Spleen (tissue), 7 donors: ENCODE measurements around the gene PPT2.

Experiments
- POLR2A ChIP-seq, 3 donors: fragments of 450-650 bp; IDR thresholded peaks; one replicate each; pipeline ENCODE4 v1.5.1; 2017; ENCODE audit warnings: antibody characterized with exemption in 3 of 3, mild to moderate bottlenecking in 1 of 3
- POLR2AphosphoS5 ChIP-seq, 3 donors: sonication (generic); formaldehyde crosslinking; IDR thresholded peaks; one replicate each; pipeline ENCODE4 v1.5.1; 2017; ENCODE audit warnings: antibody characterized with exemption in 3 of 3
- TF ChIP-seq, protein P1 (sequence below), 11 experiments: fragments of 200-600 bp in 7 of 11; fragments of 450-650 bp in 4 of 11; sonication (generic) in 4 of 11; IDR thresholded peaks in 8 of 11; conservative IDR thresholded peaks in 3 of 11; 1 replicate in 7 of 11; 2 replicates in 4 of 11; pipeline versions ENCODE4 v1.4.0 to v1.8.0; 2016 to 2021; ENCODE audit warnings: antibody characterized with exemption in 11 of 11, inconsistent platforms in 4 of 11, mild to moderate bottlenecking in 1 of 11
- donor health status: DM: no; HTN: no; CAD: no; lungs with moderate emphysema.
- donor health status: DM: no; HTN: no; CAD: no.
- donor health status: DM: no; HTN: no; CAD: no.

DNA sequence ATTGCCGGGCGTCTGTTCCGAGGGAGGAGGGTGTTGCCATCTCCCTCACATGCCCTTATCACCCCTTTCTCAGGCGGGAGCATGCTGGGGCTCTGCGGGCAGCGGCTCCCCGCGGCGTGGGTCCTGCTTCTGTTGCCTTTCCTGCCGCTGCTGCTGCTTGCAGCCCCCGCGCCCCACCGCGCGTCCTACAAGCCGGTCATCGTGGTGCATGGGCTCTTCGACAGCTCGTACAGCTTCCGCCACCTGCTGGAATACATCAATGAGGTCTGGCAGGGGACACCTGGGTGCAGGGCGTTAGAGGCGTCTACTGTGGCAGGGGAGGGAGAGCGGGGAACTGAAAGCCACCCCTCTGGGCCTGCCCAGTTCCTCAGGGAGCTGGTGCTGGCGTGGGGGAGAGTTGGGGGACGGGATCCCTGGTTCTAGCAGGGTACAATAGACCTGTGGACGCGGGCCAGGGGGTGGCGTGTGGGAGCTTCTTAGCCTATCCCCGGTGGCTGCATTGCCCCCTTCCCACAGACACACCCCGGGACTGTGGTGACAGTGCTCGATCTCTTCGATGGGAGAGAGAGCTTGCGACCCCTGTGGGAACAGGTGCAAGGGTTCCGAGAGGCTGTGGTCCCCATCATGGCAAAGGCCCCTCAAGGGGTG is 697 bp downstream of the PPT2 start:
- TF ChIP-seq, protein P1, sequence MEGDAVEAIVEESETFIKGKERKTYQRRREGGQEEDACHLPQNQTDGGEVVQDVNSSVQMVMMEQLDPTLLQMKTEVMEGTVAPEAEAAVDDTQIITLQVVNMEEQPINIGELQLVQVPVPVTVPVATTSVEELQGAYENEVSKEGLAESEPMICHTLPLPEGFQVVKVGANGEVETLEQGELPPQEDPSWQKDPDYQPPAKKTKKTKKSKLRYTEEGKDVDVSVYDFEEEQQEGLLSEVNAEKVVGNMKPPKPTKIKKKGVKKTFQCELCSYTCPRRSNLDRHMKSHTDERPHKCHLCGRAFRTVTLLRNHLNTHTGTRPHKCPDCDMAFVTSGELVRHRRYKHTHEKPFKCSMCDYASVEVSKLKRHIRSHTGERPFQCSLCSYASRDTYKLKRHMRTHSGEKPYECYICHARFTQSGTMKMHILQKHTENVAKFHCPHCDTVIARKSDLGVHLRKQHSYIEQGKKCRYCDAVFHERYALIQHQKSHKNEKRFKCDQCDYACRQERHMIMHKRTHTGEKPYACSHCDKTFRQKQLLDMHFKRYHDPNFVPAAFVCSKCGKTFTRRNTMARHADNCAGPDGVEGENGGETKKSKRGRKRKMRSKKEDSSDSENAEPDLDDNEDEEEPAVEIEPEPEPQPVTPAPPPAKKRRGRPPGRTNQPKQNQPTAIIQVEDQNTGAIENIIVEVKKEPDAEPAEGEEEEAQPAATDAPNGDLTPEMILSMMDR (IDR thresholded peaks at IDR 0.05 in 8 of 11, conservative IDR thresholded peaks at IDR 0.05 in 3 of 11), result peak; percentile 37 to 75 (median 57)
- TF ChIP-seq POLR2A (IDR thresholded peaks at IDR 0.05) (no peak), POLR2AphosphoS5 (IDR thresholded peaks at IDR 0.05) (peak; percentile 38 to 64 (median 59))
